Mammary epithelial cell (primary cell): Measurements from ENCODE around the gene KMT2D.

Source experiments
- EZH2 ChIP-seq: IDR thresholded peaks from 2 replicates; pipeline ENCODE4 v1.6.1; 2012; ENCODE audit warnings: low read length, inconsistent platforms, borderline replicate concordance
- TF ChIP-seq, protein P1 (sequence below), 2 donors: IDR thresholded peaks in 1 of 2; conservative IDR thresholded peaks in 1 of 2; 2 replicates each; pipeline ENCODE4 v1.5.1; 2011 to 2012; ENCODE audit warnings: inconsistent platforms in 2 of 2, low read length in 2 of 2, mild to moderate bottlenecking in 2 of 2, control low read depth in 1 of 2, low read depth in 1 of 2; ENCODE audit not compliant: insufficient read depth in 1 of 2; ENCODE audit errors: extremely low read depth in 1 of 2

DNA sequence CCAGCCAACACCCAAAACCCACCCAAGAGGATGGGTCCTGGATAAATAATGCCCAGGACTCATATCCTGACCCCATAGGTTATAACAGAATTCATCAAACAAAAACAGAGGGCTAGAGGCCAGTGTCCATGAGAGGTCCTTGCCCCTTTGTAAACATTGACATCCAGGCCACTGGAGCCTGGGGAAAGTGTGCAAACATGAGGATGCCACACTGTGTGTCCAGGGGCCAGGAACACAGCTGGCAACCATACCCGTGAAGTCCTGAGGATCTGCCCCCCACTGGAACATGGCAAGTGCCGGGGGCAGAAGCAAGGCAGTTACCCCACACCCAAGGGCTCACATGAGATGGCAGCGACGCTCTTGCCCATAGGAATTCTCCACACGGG, 4.2 kb upstream of the KMT2D start:
- TF ChIP-seq, protein P1, sequence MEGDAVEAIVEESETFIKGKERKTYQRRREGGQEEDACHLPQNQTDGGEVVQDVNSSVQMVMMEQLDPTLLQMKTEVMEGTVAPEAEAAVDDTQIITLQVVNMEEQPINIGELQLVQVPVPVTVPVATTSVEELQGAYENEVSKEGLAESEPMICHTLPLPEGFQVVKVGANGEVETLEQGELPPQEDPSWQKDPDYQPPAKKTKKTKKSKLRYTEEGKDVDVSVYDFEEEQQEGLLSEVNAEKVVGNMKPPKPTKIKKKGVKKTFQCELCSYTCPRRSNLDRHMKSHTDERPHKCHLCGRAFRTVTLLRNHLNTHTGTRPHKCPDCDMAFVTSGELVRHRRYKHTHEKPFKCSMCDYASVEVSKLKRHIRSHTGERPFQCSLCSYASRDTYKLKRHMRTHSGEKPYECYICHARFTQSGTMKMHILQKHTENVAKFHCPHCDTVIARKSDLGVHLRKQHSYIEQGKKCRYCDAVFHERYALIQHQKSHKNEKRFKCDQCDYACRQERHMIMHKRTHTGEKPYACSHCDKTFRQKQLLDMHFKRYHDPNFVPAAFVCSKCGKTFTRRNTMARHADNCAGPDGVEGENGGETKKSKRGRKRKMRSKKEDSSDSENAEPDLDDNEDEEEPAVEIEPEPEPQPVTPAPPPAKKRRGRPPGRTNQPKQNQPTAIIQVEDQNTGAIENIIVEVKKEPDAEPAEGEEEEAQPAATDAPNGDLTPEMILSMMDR (conservative IDR thresholded peaks at IDR 0.05 in 1 of 2, IDR thresholded peaks at IDR 0.05 in 1 of 2; ENCODE audit: extremely low read depth in 1 of 2, insufficient read depth in 1 of 2, low read depth in 1 of 2, low read length in 2 of 2): no peak
- no peak for TF ChIP-seq EZH2
